ENCODE measurements around the gene PTPRG. TPM values are rescaled to one million over a fixed set of nuclear protein-coding genes. Genes with fewer than 3 reads are reported as not detected.

PTPRG gene
- total RNA-seq, 1 donor from 2014 or later: 39.6 TPM

GRCh38 chr3:62098646-62099365 lies 537.4 kb downstream of the PTPRG start:
- Histone ChIP-seq H4K20me1 (ENCODE audit: insufficient read depth, low read length) (no peaks in the 10 kb centered on the region), H3K27ac (ENCODE audit: low read depth, low read length) (no peak overlapping the region), H3K79me2 (ENCODE audit: insufficient read depth, low read length) (no peaks in the 10 kb centered on the region), H2AFZ (ENCODE audit: low read depth, low read length) (no peak overlapping the region), H3K4me2 (ENCODE audit: low read length) (no peak overlapping the region), H3K36me3 (ENCODE audit: insufficient read depth, low read length) (no peaks in the 10 kb centered on the region), H3K4me1 (ENCODE audit: insufficient read depth, low read length) (no peaks in the 10 kb centered on the region), H3K9ac (ENCODE audit: low read length) (no peak overlapping the region), H3K27me3 (ENCODE audit: insufficient read depth, low read length) (no peaks in the 10 kb centered on the region), H3K9me3 (ENCODE audit: insufficient read depth, low read depth, low read length) (no peaks in the 10 kb centered on the region), H3K4me3 (ENCODE audit: insufficient read depth, low read depth, low read length) (no peak overlapping the region)
- Mint-ChIP-seq H3K4me3 (ENCODE audit: unreplicated experiment) (no peak overlapping the region), H3K27me3 (ENCODE audit: low read depth, unreplicated experiment) (no peaks in the 10 kb centered on the region), H3K36me3 (ENCODE audit: low read depth, unreplicated experiment) (peaks cover 2% of the 10 kb centered on the region), H3K9me3 (ENCODE audit: unreplicated experiment) (no peaks in the 10 kb centered on the region), H3K27ac (ENCODE audit: unreplicated experiment) (no peak overlapping the region), H3K4me1 (ENCODE audit: low read depth, unreplicated experiment) (peaks cover 9% of the 10 kb centered on the region)
- peak; percentile 19 for DNase-seq (ENCODE audit: low read depth)
- peak; percentile 49 for FAIRE-seq
- TF ChIP-seq EZH2 (IDR thresholded peaks at IDR 0.05; ENCODE audit: insufficient read depth, low read length) (no peak), CTCF (IDR thresholded peaks at IDR 0.05; ENCODE audit: insufficient read depth, low read depth, low read length) (no peak)

GRCh38 chr3:62100282-62100989 lies 539.1 kb downstream of the PTPRG start:
- no peak for FAIRE-seq
- Histone ChIP-seq H4K20me1 (ENCODE audit: insufficient read depth, low read length) (no peaks in the 10 kb centered on the region), H3K4me3 (ENCODE audit: insufficient read depth, low read depth, low read length) (no peak overlapping the region), H3K36me3 (ENCODE audit: insufficient read depth, low read length) (no peaks in the 10 kb centered on the region), H3K27ac (ENCODE audit: low read depth, low read length) (no peak overlapping the region), H2AFZ (ENCODE audit: low read depth, low read length) (no peak overlapping the region), H3K4me1 (ENCODE audit: insufficient read depth, low read length) (no peaks in the 10 kb centered on the region), H3K9me3 (ENCODE audit: insufficient read depth, low read depth, low read length) (no peaks in the 10 kb centered on the region), H3K27me3 (ENCODE audit: insufficient read depth, low read length) (no peaks in the 10 kb centered on the region), H3K4me2 (ENCODE audit: low read length) (no peak overlapping the region), H3K9ac (ENCODE audit: low read length) (no peak overlapping the region), H3K79me2 (ENCODE audit: insufficient read depth, low read length) (no peaks in the 10 kb centered on the region)
- Mint-ChIP-seq H3K4me3 (ENCODE audit: unreplicated experiment) (no peak overlapping the region), H3K27ac (ENCODE audit: unreplicated experiment) (no peak overlapping the region), H3K4me1 (ENCODE audit: low read depth, unreplicated experiment) (peaks cover 9% of the 10 kb centered on the region), H3K36me3 (ENCODE audit: low read depth, unreplicated experiment) (no peaks in the 10 kb centered on the region), H3K27me3 (ENCODE audit: low read depth, unreplicated experiment) (no peaks in the 10 kb centered on the region), H3K9me3 (ENCODE audit: unreplicated experiment) (no peaks in the 10 kb centered on the region)
- DNase-seq (ENCODE audit: low read depth): no peak
- TF ChIP-seq CTCF (IDR thresholded peaks at IDR 0.05; ENCODE audit: insufficient read depth, low read depth, low read length) (no peak), EZH2 (IDR thresholded peaks at IDR 0.05; ENCODE audit: insufficient read depth, low read length) (no peak)

GRCh38 chr3:62101488-62101887 lies 540.1 kb downstream of the PTPRG start:
- no peaks in the 10 kb centered on the region for H3K27me3 Mint-ChIP-seq (ENCODE audit: low read depth, unreplicated experiment)
- no peak for DNase-seq (ENCODE audit: low read depth)
- Histone ChIP-seq H3K27ac (ENCODE audit: low read depth, low read length) (no peak overlapping the region), H3K9ac (ENCODE audit: low read length) (no peak overlapping the region), H3K36me3 (ENCODE audit: insufficient read depth, low read length) (no peaks in the 10 kb centered on the region), H3K4me3 (ENCODE audit: insufficient read depth, low read depth, low read length) (no peak overlapping the region), H3K79me2 (ENCODE audit: insufficient read depth, low read length) (no peaks in the 10 kb centered on the region), H3K9me3 (ENCODE audit: insufficient read depth, low read depth, low read length) (no peaks in the 10 kb centered on the region), H3K27me3 (ENCODE audit: insufficient read depth, low read length) (no peaks in the 10 kb centered on the region), H2AFZ (ENCODE audit: low read depth, low read length) (no peak overlapping the region), H3K4me1 (ENCODE audit: insufficient read depth, low read length) (no peaks in the 10 kb centered on the region), H4K20me1 (ENCODE audit: insufficient read depth, low read length) (no peaks in the 10 kb centered on the region), H3K4me2 (ENCODE audit: low read length) (no peak overlapping the region)
- FAIRE-seq: no peak
- no peaks in the 10 kb centered on the region for H3K36me3 Mint-ChIP-seq (ENCODE audit: low read depth, unreplicated experiment)
- H3K4me1 Mint-ChIP-seq (ENCODE audit: low read depth, unreplicated experiment): no peaks in the 10 kb centered on the region
- no peak for TF ChIP-seq EZH2 (IDR thresholded peaks at IDR 0.05; ENCODE audit: insufficient read depth, low read length)
- TF ChIP-seq CTCF (IDR thresholded peaks at IDR 0.05; ENCODE audit: insufficient read depth, low read depth, low read length): no peak
- no peak overlapping the region for H3K27ac Mint-ChIP-seq (ENCODE audit: unreplicated experiment)
- H3K9me3 Mint-ChIP-seq (ENCODE audit: unreplicated experiment): no peaks in the 10 kb centered on the region
- no peak overlapping the region for H3K4me3 Mint-ChIP-seq (ENCODE audit: unreplicated experiment)
